Activated naive CD4-positive, alpha-beta T cell treated with anti-CD3 and anti-CD28 coated beads, Interleukin-2, amount 10 ng/mL, durations not matched to agents 7 days and 5 days (primary cell): ENCODE data around the gene CENPV.

Experiments used
- CTCF ChIA-PET: fragments of 350-600 bp; sonication (Branson Sonifier 250); formaldehyde crosslinking; loops from one replicate; lab custom pipeline; 2021; ENCODE audit warnings: antibody characterized with exemption; lab: Charles Lee
- DNase-seq: peaks from one replicate; pipeline ENCODE4 v3.0.0-alpha.2; 2020
- H3K27ac Mint-ChIP-seq: one replicate; pipeline ENCODE4 v1.8.0; 2021; ENCODE audit warnings: mild to moderate bottlenecking, moderate library complexity, mixed read lengths
- H3K27me3 Mint-ChIP-seq: one replicate; pipeline ENCODE4 v1.8.0; 2021; ENCODE audit warnings: mild to moderate bottlenecking, mixed read lengths
- H3K36me3 Mint-ChIP-seq: one replicate; pipeline ENCODE4 v1.8.0; 2021; ENCODE audit warnings: mixed read lengths
- H3K4me1 Mint-ChIP-seq: one replicate; pipeline ENCODE4 v1.8.0; 2021; ENCODE audit warnings: mixed read lengths
- H3K4me3 Mint-ChIP-seq: one replicate; pipeline ENCODE4 v1.8.0; 2021; ENCODE audit warnings: mild to moderate bottlenecking, moderate library complexity, mixed read lengths
- H3K9me3 Mint-ChIP-seq: one replicate; pipeline ENCODE4 v1.8.0; 2021; ENCODE audit warnings: mixed read lengths

Gene CENPV

DNA sequence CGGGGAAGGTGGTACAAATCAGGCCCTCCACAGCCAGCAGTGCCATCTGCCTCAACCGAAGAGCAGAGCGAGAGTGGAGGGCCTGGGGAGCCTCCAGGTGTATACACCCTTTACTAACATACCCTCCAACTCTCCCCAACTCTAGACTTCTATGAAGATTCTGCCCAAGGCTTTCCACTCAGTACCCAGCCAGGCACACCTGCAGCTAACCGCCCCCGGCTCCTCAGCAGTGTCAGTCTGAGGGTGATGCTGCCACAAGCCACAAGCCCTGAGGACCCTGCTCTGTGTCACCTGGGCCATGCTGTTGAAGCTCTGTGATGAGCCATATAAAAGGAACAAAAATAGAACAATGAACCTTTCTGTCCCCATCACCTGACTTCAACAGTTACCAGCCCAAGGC, 3.8 kb downstream of the CENPV start:
- CTCF ChIA-PET: interaction anchor here (4.6 kb wide), 1 partner anchor 14 kb away, joined by 28 read pairs; no protein-coding TSS in a partner anchor
- no peak for DNase-seq
- Mint-ChIP-seq H3K27me3 (peaks cover 9% of the 10 kb centered on the region), H3K4me3 (no peak overlapping the region), H3K9me3 (no peaks in the 10 kb centered on the region), H3K27ac (no peak overlapping the region), H3K36me3 (peaks cover 7% of the 10 kb centered on the region), H3K4me1 (peaks cover 24% of the 10 kb centered on the region)

DNA sequence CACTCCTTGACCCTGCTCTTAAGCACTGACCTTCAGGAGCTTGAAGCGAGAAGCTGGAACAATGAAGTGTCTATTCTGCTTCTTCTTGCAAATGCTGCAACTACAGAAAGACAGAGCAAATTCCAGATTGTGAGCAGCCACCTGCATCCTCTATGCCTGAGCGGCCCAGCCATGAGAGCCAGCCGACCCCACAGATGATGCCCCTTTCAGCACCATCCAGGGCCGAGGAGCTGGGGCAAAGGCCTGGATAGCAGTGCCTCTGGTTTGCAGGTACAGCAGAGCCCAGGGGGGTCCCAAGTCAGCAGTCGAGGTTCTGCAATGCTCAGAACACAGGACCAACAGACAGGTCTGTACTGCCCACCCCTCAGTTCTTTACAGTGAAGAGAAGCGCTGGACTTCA, 4.7 kb downstream of the CENPV start:
- DNase-seq: no peak
- Mint-ChIP-seq H3K27me3 (peaks cover 9% of the 10 kb centered on the region), H3K9me3 (no peaks in the 10 kb centered on the region), H3K4me3 (no peak overlapping the region), H3K4me1 (peaks cover 19% of the 10 kb centered on the region), H3K27ac (no peak overlapping the region), H3K36me3 (peaks cover 10% of the 10 kb centered on the region)
- CTCF ChIA-PET: no interaction called here

DNA sequence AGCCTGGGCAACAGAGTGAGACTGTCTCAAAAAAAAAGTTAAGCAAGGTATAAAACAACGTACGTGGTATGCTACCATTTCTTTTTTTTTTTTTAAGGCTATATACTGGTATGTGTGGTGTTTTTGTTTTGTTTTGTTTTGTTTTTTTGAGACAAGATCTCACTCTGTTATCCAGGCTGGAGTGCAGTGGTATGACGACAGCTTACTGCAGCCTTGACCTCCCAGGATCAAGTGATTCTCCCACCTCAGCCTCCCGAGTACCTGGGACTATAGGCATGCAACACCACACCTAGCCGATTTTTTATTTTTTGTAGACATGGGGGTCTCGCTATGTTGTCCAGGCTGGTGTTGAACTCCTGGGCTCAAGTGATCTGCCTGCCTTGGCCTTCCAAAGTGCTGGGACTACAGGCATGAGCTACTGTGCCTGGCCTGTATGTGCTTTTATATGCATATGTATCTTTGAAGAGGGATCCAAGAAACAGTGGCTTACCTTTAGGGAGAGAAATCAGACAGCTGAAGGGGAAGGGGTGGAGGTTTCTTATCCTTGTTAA, 6.5 kb downstream of the CENPV start:
- no peak for DNase-seq
- Mint-ChIP-seq H3K36me3 (peaks cover 11% of the 10 kb centered on the region), H3K27ac (no peak overlapping the region), H3K9me3 (no peaks in the 10 kb centered on the region), H3K4me1 (peaks cover 10% of the 10 kb centered on the region), H3K4me3 (no peak overlapping the region), H3K27me3 (no peaks in the 10 kb centered on the region)
- CTCF ChIA-PET: interaction anchor here (0.6 kb wide), 1 partner anchor 61 kb away, joined by 3 read pairs; no protein-coding TSS in a partner anchor

DNA sequence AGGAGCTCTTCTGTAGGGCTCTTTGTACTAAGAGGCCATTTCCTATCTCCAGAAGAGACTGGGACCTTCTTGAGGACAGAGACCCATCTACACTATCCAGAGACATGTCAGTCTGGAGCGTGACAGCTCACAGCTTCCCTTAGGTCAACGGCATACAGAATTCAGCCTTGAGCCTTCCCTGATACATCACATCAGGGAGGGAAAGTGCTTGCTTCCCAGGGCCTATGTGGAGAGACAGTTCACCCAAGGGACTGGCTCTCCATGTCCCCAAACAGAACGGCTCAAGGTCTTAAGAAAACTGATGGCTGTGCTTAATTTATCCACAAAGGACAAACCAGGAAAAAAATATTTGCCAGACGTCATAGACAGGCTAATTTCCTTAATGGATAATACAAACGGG, 7.7 kb downstream of the CENPV start:
- no peaks in the 10 kb centered on the region for H3K27me3 Mint-ChIP-seq
- peaks cover 11% of the 10 kb centered on the region for H3K36me3 Mint-ChIP-seq
- CTCF ChIA-PET: no interaction called here
- H3K27ac Mint-ChIP-seq: no peak overlapping the region
- H3K9me3 Mint-ChIP-seq: no peaks in the 10 kb centered on the region
- H3K4me1 Mint-ChIP-seq: peaks cover 3% of the 10 kb centered on the region
- no peak overlapping the region for H3K4me3 Mint-ChIP-seq
- no peak for DNase-seq

DNA sequence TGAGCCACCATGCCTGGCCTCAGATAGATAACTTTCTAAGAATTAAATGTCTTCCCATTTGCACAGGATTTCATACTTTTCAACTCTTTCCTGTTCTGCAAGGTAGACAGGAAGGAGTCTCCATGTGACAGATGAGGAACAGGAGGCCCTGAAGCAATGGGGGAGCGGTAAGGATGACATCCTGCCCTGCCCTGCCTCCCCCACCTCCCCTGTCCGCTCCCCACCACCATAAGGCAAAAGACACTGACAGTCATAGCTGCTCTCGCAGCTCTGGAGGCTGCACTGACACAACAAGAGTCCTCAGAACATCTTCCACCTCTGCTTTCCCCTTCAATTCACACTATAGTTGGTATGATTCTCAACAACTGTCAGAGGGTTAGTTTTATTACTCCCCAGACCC, 9.7 kb downstream of the CENPV start:
- CTCF ChIA-PET: interaction anchor here (1.1 kb wide), 1 partner anchor 10 kb away, joined by 4 read pairs; the partner anchor contains the start of gene CENPV
- Mint-ChIP-seq H3K9me3 (no peaks in the 10 kb centered on the region), H3K4me3 (no peak overlapping the region), H3K4me1 (no peaks in the 10 kb centered on the region), H3K36me3 (peaks cover 9% of the 10 kb centered on the region), H3K27me3 (no peaks in the 10 kb centered on the region), H3K27ac (no peak overlapping the region)
- DNase-seq: no peak

DNA sequence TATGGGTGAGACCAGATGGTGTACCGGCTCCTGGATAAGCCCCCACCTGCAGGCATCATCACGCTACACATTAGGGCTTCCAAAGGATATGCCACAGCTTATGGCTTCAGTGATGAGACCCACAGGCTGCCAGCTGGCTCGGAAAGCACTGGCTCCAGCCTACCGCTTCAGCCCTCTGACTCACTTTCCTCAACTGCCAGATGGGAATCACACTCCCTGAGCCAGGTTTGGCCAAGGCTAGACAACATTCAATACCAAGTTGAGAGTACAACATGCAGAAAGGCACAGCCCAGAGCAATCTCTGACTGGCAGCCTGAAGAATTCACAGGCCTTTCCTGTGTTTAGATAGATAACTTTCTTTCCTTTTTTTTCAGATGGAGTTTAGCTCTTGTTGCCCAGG, 10.3 kb downstream of the CENPV start:
- CTCF ChIA-PET: interaction anchor here (1.1 kb wide), 1 partner anchor 10 kb away, joined by 3 read pairs; the partner anchor contains the start of gene CENPV
- no peaks in the 10 kb centered on the region for H3K4me1 Mint-ChIP-seq
- H3K4me3 Mint-ChIP-seq: no peak overlapping the region
- no peaks in the 10 kb centered on the region for H3K27me3 Mint-ChIP-seq
- H3K36me3 Mint-ChIP-seq: peaks cover 9% of the 10 kb centered on the region
- no peak overlapping the region for H3K27ac Mint-ChIP-seq
- no peak for DNase-seq
- no peaks in the 10 kb centered on the region for H3K9me3 Mint-ChIP-seq

DNA sequence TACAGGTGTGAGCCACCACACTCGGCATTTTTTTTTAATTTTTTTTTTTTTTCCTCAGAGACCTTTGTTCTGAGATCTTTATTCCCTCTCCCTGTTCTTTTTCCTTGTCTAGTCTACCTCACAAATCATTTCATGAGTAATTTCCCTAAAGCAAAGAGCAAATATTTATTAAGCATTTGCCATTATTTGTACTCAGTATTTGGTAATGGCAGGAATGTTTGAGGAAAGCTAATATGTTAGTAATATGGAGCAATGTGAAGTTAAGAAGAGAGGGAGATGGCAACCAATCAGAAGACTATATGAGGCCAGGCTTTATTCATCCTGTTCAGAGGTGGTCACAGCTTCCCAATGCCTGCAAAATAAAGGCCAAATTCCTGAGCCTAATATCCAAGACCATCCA, 13.3 kb downstream of the CENPV start:
- Mint-ChIP-seq H3K9me3 (no peaks in the 10 kb centered on the region), H3K27me3 (no peaks in the 10 kb centered on the region), H3K36me3 (peaks cover 7% of the 10 kb centered on the region), H3K27ac (no peak overlapping the region), H3K4me1 (no peaks in the 10 kb centered on the region), H3K4me3 (no peak overlapping the region)
- CTCF ChIA-PET: no interaction called here
- no peak for DNase-seq

DNA sequence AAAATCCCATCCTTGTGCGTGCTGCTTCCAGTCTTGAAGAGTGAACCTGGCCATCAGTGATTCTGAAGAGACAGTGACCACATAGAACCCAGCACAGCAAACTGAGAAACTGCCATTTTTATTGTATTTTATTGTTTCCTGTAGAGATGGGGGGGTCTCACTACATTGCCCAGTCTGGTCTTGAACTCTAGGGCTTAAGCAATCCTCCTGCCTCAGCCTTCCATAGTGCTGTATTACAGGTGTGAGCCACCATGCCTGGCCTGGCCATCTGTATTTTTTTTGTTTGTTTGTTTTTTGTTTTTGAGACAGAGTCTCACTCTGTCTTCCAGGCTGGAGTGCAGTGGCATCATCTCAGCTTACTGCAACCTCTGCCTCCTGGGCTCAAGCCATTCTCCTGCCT, 13.9 kb downstream of the CENPV start:
- CTCF ChIA-PET: interaction anchor here (0.8 to 0.9 kb wide), 2 partner anchors 13 to 25 kb away, joined by 3 read pairs; no protein-coding TSS in a partner anchor
- DNase-seq: no peak

DNA sequence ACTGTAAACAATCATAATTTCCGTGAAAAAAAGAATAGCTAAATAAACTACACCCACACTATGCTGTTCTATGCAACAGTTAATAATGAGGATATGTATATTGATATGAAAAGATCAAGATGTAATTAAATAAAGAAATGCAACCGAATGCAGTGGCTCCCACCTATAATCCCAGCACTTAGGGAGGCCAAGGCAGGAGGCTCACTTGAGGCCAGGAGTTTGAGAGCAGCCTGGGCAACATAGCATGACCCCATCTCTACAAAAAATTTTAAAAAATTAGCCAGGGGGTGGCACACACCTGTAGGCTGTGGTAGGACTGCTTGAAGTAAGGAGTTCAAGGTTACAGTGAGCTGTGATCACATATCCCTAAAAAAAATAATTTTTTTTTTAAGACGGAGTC, 14.9 kb downstream of the CENPV start:
- H3K9me3 Mint-ChIP-seq: no peaks in the 10 kb centered on the region
- CTCF ChIA-PET: interaction anchor here (0.8 to 0.9 kb wide), 2 partner anchors 12 to 26 kb away, joined by 3 read pairs; no protein-coding TSS in a partner anchor
- DNase-seq: no peak
- H3K36me3 Mint-ChIP-seq: peaks cover 4% of the 10 kb centered on the region
- H3K27me3 Mint-ChIP-seq: no peaks in the 10 kb centered on the region
- no peaks in the 10 kb centered on the region for H3K4me1 Mint-ChIP-seq
- H3K27ac Mint-ChIP-seq: no peak overlapping the region
- H3K4me3 Mint-ChIP-seq: no peak overlapping the region

More for the DNA sequence above, 13.9 kb downstream of the CENPV start:
- Mint-ChIP-seq H3K4me1 (no peaks in the 10 kb centered on the region), H3K36me3 (peaks cover 6% of the 10 kb centered on the region), H3K27ac (no peak overlapping the region), H3K9me3 (no peaks in the 10 kb centered on the region), H3K27me3 (no peaks in the 10 kb centered on the region), H3K4me3 (no peak overlapping the region)

DNA sequence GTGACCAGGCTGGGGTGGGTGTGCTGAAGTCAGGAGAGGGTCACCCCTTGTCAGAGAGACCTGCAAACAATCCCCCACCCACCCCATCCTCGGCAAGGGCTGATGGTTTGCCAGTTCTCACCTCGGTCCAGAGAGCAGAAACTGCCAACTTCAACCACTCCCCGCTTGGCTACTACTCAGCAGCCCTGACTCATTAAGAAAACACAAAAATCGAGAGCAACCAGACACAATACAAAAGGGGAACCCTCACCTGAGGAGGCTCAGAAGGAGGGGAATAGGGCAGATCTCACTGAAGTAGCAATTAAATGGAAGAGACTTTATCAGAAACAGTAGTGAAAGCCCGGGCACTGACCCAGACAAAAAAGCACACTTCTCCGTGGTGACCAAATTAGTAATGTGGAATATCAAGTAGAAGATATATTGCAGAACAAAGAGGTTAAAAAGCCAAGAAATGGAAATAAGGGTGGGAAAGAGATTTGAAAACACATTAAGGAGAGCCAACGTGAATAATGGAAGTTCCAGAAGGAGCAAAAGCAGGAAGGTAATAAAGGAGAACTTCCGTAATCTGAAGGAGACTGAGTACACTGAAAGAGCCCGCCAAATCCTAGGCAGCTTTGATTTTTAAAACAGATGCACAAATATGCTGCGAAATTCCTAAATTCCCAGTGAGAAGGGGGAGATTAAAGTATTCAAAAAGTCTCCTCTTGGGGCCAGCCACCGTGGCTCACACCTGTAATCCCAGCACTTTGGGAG, 23.6 kb downstream of the CENPV start:
- Mint-ChIP-seq H3K9me3 (no peaks in the 10 kb centered on the region), H3K27ac (no peak overlapping the region), H3K4me3 (no peak overlapping the region), H3K4me1 (no peaks in the 10 kb centered on the region), H3K27me3 (no peaks in the 10 kb centered on the region), H3K36me3 (peaks cover 2% of the 10 kb centered on the region)
- DNase-seq: no peak
- CTCF ChIA-PET: no interaction called here

DNA sequence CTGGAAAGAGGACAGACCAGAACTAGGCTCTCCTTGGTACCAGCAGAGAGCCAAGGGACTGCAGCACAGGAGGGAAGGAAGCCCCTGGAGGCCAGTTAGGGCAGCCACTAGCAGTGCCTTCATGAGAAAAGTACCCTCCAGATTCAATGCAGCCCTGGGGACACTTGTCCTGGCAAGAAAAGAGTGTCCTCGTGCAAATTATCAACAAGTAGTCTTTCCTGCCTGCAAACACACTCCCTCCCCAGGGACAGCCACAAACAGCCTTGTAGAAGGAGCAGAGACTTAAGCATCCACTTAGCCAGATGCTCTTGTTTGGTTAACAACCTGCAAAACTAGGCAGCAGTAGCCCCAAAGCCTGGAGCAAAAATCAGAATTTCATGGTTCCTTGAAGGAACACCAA, 24.3 kb downstream of the CENPV start:
- Mint-ChIP-seq H3K36me3 (peaks cover 2% of the 10 kb centered on the region), H3K9me3 (no peaks in the 10 kb centered on the region), H3K27ac (no peak overlapping the region), H3K27me3 (no peaks in the 10 kb centered on the region), H3K4me1 (no peaks in the 10 kb centered on the region), H3K4me3 (no peak overlapping the region)
- CTCF ChIA-PET: no interaction called here
- DNase-seq: no peak

DNA sequence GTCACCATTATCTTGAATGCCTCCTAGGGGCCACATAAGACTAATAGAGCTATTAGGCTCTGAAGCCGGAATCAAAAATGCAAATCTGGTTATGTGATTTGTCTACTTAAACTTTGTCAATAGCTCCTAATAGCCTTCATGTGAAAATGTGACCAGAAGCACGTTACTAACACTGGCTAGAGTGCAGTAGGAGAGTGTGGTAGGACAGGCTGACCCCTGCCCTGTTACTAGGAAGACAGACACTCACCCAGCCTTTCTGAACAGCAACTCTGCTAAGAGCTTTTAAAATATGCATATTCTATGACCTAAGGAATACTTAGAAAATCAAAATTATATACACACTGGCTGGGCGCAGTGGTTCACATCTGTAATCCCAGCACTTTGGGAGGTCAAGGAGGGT, 26.3 kb downstream of the CENPV start:
- DNase-seq: no peak
- Mint-ChIP-seq H3K9me3 (no peaks in the 10 kb centered on the region), H3K4me1 (no peaks in the 10 kb centered on the region), H3K4me3 (no peak overlapping the region), H3K36me3 (peaks cover 3% of the 10 kb centered on the region), H3K27me3 (no peaks in the 10 kb centered on the region), H3K27ac (no peak overlapping the region)
- CTCF ChIA-PET: interaction anchor here (0.7 to 1.3 kb wide), 2 partner anchors 12 to 37 kb away, joined by 3 to 4 read pairs; no protein-coding TSS in a partner anchor

DNA sequence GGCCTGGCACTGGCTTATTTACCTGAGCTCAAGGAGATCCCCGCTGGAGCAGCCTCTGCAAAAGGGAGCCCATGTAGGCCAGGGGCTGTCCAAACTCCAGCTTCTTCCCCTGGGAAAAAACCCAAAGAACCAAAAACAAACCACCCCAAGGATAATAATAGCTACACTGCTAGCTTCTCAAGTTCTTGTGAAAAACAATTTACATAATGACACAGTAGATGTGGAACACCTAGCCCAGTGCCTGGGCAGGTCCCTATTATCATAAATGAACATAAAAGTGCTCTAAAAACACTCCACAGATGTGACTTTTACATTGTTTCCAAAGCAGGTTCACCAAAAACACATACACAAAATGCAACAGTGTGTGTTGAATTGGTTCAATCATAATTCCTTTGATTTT, 27.3 kb downstream of the CENPV start:
- no peak for DNase-seq
- Mint-ChIP-seq H3K4me3 (no peak overlapping the region), H3K9me3 (no peaks in the 10 kb centered on the region), H3K27ac (no peak overlapping the region), H3K36me3 (peaks cover 3% of the 10 kb centered on the region), H3K27me3 (no peaks in the 10 kb centered on the region), H3K4me1 (no peaks in the 10 kb centered on the region)
- CTCF ChIA-PET: no interaction called here

DNA sequence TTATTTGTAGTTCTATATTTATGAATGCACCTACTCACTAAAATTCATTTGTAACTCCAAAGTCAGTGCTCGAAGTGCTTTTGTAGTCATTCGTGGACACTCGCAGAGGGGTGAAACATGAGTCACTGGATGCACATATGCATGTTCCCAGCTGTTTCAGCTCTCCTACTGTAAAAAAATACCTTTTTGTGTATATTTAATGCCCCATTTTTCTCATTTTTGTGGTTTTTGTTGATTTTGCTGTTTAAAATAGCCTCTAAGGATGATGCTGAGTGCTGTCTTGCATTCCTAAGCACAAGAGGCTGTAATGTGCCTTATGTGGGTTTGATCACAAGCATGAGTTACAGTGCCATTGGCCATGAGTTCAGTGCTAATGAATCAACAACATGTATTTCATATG, 30.6 kb downstream of the CENPV start:
- DNase-seq: no peak
- no peaks in the 10 kb centered on the region for H3K9me3 Mint-ChIP-seq
- H3K4me1 Mint-ChIP-seq: no peaks in the 10 kb centered on the region
- H3K36me3 Mint-ChIP-seq: peaks cover 3% of the 10 kb centered on the region
- no peak overlapping the region for H3K27ac Mint-ChIP-seq
- CTCF ChIA-PET: no interaction called here
- H3K4me3 Mint-ChIP-seq: no peak overlapping the region
- no peaks in the 10 kb centered on the region for H3K27me3 Mint-ChIP-seq

DNA sequence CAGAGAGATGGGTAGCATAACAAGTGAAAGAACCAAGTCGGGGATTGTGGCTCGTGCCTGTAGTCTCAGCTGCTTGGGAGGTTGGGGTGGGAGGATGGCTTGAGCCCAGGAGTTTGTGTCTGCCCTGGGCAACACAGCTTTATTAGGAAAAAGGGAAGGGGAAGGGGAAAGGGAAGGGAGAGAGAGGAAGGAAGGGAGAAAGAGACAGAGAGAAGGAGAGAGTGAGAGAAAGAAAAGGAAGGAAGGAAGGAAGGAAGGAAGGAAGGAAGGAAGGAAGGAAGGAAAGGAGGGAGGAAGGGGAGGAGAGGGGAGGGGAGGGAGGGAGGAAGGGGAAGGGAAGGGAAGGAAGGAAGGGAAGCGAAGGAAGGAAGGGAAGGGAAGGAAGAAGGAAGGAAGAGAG, 33.3 kb downstream of the CENPV start:
- Mint-ChIP-seq H3K4me3 (no peak overlapping the region), H3K9me3 (no peaks in the 10 kb centered on the region), H3K27me3 (no peaks in the 10 kb centered on the region), H3K4me1 (no peaks in the 10 kb centered on the region), H3K36me3 (peaks cover 1% of the 10 kb centered on the region), H3K27ac (no peak overlapping the region)
- CTCF ChIA-PET: interaction anchor here (0.7 to 1.5 kb wide), 2 partner anchors 44 to 141 kb away, joined by 3 to 4 read pairs; no protein-coding TSS in a partner anchor
- no peak for DNase-seq
